ENCODE data around the gene CLSTN2. TPM values are rescaled to one million over a fixed set of nuclear protein-coding genes. Genes with fewer than 3 reads are reported as not detected.

The CLSTN2 gene
- total RNA-seq, 1 donor from 2014 or later = 80.9 TPM

DNA sequence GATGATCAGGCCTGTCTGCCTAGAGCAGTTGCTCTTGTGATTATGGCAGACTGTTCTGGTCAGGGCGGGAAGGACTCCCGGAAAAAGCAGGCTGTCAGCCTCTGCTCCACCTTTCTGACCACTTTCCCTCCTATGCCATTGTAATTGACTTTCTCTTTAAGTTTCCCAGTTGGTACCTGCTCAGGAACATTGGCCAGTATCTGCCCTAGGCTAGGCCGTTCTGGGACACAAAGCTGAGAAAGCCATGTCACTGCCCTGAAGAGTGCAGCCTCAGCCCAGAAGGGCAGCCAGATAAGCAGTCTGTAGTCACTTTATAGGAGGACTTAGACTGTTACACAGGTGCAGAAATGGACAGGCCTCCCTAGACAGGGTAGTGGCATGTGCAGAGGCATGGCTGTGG lies 80.8 kb downstream of the CLSTN2 start:
- H3K36me3 ChIP-seq (ENCODE audit: insufficient read depth, low read length) = no peaks in the 10 kb centered on the region
- H3K9me3 Mint-ChIP-seq (ENCODE audit: unreplicated experiment) = peaks cover 2% of the 10 kb centered on the region
- H3K4me3 Mint-ChIP-seq (ENCODE audit: unreplicated experiment) = no peak overlapping the region
- no peaks in the 10 kb centered on the region for H3K9me3 ChIP-seq (ENCODE audit: insufficient read depth, low read depth, low read length)
- H3K4me2 ChIP-seq (ENCODE audit: low read length) = no peak overlapping the region
- H3K4me1 Mint-ChIP-seq (ENCODE audit: low read depth, unreplicated experiment) = peaks cover 20% of the 10 kb centered on the region
- no peak overlapping the region for H3K4me3 ChIP-seq (ENCODE audit: insufficient read depth, low read depth, low read length)
- H3K27me3 Mint-ChIP-seq (ENCODE audit: low read depth, unreplicated experiment) = peaks cover 21% of the 10 kb centered on the region
- no peak overlapping the region for H3K27ac Mint-ChIP-seq (ENCODE audit: unreplicated experiment)
- DNase-seq (ENCODE audit: low read depth) = no peak
- no peak overlapping the region for H3K27ac ChIP-seq (ENCODE audit: low read depth, low read length)
- H2AFZ ChIP-seq (ENCODE audit: low read depth, low read length) = no peak overlapping the region
- no peaks in the 10 kb centered on the region for H3K4me1 ChIP-seq (ENCODE audit: insufficient read depth, low read length)
- no peaks in the 10 kb centered on the region for H3K79me2 ChIP-seq (ENCODE audit: insufficient read depth, low read length)
- no peaks in the 10 kb centered on the region for H4K20me1 ChIP-seq (ENCODE audit: insufficient read depth, low read length)
- H3K9ac ChIP-seq (ENCODE audit: low read length) = no peak overlapping the region
- peaks cover 21% of the 10 kb centered on the region for H3K36me3 Mint-ChIP-seq (ENCODE audit: low read depth, unreplicated experiment)
- no peak for FAIRE-seq
- TF ChIP-seq EZH2 (IDR thresholded peaks at IDR 0.05; ENCODE audit: insufficient read depth, low read length) (no peak), CTCF (IDR thresholded peaks at IDR 0.05; ENCODE audit: insufficient read depth, low read depth, low read length) (no peak)
- no peaks in the 10 kb centered on the region for H3K27me3 ChIP-seq (ENCODE audit: insufficient read depth, low read length)

- Histone ChIP-seq H3K9me3 (ENCODE audit: insufficient read depth, low read depth, low read length) (no peaks in the 10 kb centered on the region), H3K36me3 (ENCODE audit: insufficient read depth, low read length) (no peaks in the 10 kb centered on the region), H3K9ac (ENCODE audit: low read length) (no peak overlapping the region), H3K4me2 (ENCODE audit: low read length) (no peak overlapping the region), H3K27ac (ENCODE audit: low read depth, low read length) (no peak overlapping the region), H2AFZ (ENCODE audit: low read depth, low read length) (no peak overlapping the region), H3K4me3 (ENCODE audit: insufficient read depth, low read depth, low read length) (no peak overlapping the region), H3K79me2 (ENCODE audit: insufficient read depth, low read length) (no peaks in the 10 kb centered on the region), H3K4me1 (ENCODE audit: insufficient read depth, low read length) (no peaks in the 10 kb centered on the region), H4K20me1 (ENCODE audit: insufficient read depth, low read length) (peaks cover 10% of the 10 kb centered on the region), H3K27me3 (ENCODE audit: insufficient read depth, low read length) (no peaks in the 10 kb centered on the region)
- no peak overlapping the region for H3K27ac Mint-ChIP-seq (ENCODE audit: unreplicated experiment)
- no peak for TF ChIP-seq EZH2 (IDR thresholded peaks at IDR 0.05; ENCODE audit: insufficient read depth, low read length)
- TF ChIP-seq CTCF (IDR thresholded peaks at IDR 0.05; ENCODE audit: insufficient read depth, low read depth, low read length) = no peak
- peaks cover 23% of the 10 kb centered on the region for H3K4me1 Mint-ChIP-seq (ENCODE audit: low read depth, unreplicated experiment)
- H3K36me3 Mint-ChIP-seq (ENCODE audit: low read depth, unreplicated experiment) = peaks cover 17% of the 10 kb centered on the region
- FAIRE-seq = no peak
- H3K27me3 Mint-ChIP-seq (ENCODE audit: low read depth, unreplicated experiment) = peaks cover 16% of the 10 kb centered on the region
- DNase-seq (ENCODE audit: low read depth) = no peak
- H3K9me3 Mint-ChIP-seq (ENCODE audit: unreplicated experiment) = peaks cover 3% of the 10 kb centered on the region
- H3K4me3 Mint-ChIP-seq (ENCODE audit: unreplicated experiment) = no peak overlapping the region
Measured at GRCh38 chr3:140018556-140018955, 83.6 kb downstream of the CLSTN2 start.

DNA sequence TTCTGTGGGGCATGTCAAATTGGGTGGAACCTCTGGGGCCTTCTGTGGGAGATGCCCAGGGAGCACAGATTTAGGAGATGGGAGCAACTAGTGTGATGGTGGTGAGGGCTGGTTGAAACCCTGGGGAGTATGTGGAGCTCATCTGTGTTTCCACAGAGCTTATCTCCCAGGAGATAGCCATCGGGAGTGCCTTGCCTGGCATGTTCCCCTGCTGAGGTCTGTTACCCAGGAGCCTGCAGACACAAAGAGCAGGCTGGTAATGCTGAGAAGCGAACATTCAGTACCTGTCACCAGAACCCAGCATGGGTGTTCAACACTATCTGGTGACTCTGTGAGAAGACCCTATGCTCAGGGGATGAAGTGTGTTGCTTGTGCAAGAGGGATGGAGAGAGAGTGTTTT lies 85.0 kb downstream of the CLSTN2 start:
- DNase-seq (ENCODE audit: low read depth) = no peak
- Histone ChIP-seq H3K27me3 (ENCODE audit: insufficient read depth, low read length) (no peaks in the 10 kb centered on the region), H3K79me2 (ENCODE audit: insufficient read depth, low read length) (no peaks in the 10 kb centered on the region), H3K9ac (ENCODE audit: low read length) (no peak overlapping the region), H4K20me1 (ENCODE audit: insufficient read depth, low read length) (peaks cover 10% of the 10 kb centered on the region), H3K36me3 (ENCODE audit: insufficient read depth, low read length) (no peaks in the 10 kb centered on the region), H3K9me3 (ENCODE audit: insufficient read depth, low read depth, low read length) (no peaks in the 10 kb centered on the region), H3K4me2 (ENCODE audit: low read length) (no peak overlapping the region), H2AFZ (ENCODE audit: low read depth, low read length) (no peak overlapping the region), H3K27ac (ENCODE audit: low read depth, low read length) (no peak overlapping the region), H3K4me1 (ENCODE audit: insufficient read depth, low read length) (no peaks in the 10 kb centered on the region), H3K4me3 (ENCODE audit: insufficient read depth, low read depth, low read length) (no peak overlapping the region)
- no peak for TF ChIP-seq EZH2 (IDR thresholded peaks at IDR 0.05; ENCODE audit: insufficient read depth, low read length)
- peaks cover 16% of the 10 kb centered on the region for H3K27me3 Mint-ChIP-seq (ENCODE audit: low read depth, unreplicated experiment)
- H3K27ac Mint-ChIP-seq (ENCODE audit: unreplicated experiment) = no peak overlapping the region
- no peak for FAIRE-seq
- H3K4me3 Mint-ChIP-seq (ENCODE audit: unreplicated experiment) = no peak overlapping the region
- peaks cover 10% of the 10 kb centered on the region for H3K36me3 Mint-ChIP-seq (ENCODE audit: low read depth, unreplicated experiment)
- H3K9me3 Mint-ChIP-seq (ENCODE audit: unreplicated experiment) = peaks cover 3% of the 10 kb centered on the region
- H3K4me1 Mint-ChIP-seq (ENCODE audit: low read depth, unreplicated experiment) = peaks cover 16% of the 10 kb centered on the region
